ENCODE results near the gene COMT.

GRCh38 chr22:19974935-19975706 lies 33.5 kb downstream of the COMT start:
- TF ChIP-seq, protein P1, sequence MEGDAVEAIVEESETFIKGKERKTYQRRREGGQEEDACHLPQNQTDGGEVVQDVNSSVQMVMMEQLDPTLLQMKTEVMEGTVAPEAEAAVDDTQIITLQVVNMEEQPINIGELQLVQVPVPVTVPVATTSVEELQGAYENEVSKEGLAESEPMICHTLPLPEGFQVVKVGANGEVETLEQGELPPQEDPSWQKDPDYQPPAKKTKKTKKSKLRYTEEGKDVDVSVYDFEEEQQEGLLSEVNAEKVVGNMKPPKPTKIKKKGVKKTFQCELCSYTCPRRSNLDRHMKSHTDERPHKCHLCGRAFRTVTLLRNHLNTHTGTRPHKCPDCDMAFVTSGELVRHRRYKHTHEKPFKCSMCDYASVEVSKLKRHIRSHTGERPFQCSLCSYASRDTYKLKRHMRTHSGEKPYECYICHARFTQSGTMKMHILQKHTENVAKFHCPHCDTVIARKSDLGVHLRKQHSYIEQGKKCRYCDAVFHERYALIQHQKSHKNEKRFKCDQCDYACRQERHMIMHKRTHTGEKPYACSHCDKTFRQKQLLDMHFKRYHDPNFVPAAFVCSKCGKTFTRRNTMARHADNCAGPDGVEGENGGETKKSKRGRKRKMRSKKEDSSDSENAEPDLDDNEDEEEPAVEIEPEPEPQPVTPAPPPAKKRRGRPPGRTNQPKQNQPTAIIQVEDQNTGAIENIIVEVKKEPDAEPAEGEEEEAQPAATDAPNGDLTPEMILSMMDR (IDR thresholded peaks at IDR 0.05 in 8 of 11, conservative IDR thresholded peaks at IDR 0.05 in 3 of 11) = no peak
- no peak for TF ChIP-seq POLR2A (IDR thresholded peaks at IDR 0.05)
